CD4-positive, alpha-beta T cell treated with Interleukin-6 for 4 hours (primary cell): ENCODE measurements around the gene OLFML2A.

ENCODE experiments used
- DNase-seq: peaks from one replicate; pipeline ENCODE4 v3.0.0-alpha.2; 2020; ENCODE audit warnings: mixed read lengths

OLFML2A gene

DNA sequence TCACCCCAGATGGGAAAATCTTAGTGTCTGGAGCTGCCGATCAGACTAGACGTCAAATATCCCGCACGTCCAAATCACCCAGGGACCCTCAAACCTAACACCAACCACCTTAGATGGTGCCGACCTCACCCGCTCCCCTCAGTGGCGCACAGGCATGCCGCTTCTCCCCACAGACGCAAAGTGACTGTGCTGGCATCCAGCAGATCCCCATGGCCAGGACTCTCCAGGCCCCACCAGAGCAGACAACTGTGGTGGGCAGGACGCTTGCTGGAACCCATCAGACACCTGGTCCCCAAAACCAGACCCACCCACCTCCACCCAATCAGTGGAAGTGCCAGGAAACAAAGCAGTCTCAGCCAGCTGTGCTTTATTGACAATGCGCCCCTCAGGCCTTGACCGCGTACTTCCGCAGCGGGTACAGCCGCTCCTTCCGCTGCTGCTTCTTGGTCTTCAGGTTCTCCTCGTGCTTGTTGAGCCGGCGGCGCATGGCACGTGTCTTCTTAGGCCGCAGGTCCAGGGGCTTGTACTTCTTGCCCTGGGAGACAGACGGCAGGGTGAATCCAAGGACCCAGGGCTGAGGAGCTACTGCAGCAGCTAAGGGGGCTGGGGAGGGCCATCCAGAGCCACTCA, 80.7 kb downstream of the OLFML2A start:
- no peak for DNase-seq

DNA sequence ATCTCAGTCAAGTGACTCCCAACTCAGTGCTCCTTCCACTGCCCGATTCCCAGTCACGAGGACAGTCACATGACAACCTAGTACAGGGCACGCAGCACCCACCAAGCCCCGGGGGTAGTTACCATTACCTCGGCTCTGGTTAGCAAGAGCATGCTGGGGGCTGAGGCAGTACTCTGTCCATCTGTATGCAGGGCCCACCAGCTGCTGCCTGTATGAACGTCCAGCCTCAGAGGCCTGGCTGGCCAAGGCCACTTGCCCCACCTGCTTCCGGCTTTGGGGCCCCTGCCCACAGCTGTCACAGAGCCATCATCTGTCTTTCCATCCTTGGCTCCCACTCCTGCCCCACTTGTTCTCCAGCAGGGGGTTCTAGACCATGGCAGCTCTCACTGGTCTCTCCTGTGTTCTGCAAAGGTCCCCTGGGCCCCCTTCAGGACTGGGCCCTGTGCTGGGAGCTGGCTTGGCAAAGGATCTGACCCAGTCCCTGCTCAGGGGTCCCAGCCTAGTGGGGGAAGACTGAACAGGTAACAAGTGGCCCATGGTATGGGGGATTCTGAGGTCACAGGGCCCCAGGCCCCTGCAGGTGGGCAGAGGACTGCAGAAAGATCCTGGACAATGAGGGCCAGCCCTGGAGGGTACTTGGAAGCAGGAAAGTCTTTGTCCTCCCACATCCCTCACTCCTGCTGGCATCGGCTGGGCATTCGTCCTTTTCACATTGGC, 81.6 kb downstream of the OLFML2A start:
- DNase-seq, result no peak

DNA sequence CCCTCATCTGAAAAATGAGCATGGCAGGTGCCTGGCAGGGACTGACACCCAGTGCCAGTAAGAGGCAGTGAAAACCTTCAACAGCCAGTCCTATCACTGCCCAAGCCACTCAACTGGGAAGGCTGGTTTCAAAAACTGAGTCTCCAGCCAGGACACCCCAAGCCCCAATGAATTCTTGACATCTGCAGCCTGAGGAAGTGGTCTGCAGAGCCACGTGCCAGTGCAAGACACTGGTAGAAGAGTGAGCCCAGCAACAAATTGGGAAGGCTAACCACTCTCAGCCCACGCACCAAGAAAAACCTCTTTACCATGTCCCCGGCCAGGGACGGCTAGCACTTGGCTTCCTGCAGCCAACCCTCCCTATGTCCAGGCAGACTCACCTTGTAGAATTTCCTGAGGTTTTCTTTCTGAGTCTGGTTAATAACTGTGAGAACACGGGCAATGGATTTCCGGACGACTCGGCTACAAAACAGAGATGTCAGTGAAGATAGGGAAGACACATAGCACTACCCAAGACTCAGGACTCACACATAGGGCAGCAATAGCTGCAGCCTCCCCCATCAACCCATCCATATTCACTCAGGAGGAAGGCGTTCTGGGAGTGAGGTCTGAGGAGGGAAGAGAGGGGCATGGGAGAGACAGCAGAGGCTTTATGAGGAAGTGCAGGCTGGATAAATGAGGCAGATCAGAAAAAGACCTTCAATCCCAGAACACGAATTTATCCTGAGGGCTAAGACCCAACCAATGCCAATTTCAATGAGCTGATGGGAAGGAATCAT, 83.1 kb downstream of the OLFML2A start:
- DNase-seq, result no peak

DNA sequence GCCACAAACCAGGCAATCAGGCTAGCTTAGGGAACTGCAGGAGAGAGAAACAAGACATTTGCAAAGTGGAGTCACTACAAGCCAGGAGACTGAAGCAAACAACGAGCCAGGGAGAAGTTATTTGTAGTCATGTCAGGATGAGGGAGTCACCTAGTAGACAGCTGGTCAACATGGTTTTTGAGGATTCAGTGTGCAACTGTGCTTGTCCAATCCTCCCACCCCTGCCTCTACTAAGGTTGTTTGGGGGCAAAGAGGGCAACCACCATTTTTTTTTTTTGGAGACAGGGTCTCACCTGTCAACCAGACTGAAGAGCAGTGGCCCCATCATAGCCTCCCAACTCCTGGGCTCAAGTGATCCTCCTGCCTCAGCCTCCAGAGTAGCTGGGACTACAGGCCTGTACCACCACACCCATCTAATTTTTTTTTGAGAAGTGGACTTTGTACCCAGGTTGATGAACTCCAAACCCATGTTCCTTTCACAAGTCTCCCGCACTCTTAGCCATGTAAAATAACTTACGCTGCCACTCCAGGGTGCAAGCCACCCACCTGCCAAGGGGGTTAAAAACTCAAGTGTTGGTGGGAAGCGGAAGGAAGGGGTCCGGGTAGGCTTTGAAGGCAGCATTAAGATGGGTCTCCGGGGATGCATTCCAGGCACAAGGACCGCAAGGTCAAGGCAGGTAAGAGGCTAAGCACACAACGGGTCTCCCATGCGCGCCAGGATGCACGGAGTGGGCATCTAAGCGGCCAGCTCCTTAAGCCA, 83.8 kb downstream of the OLFML2A start:
- no peak for DNase-seq

- peak; percentile 97 for DNase-seq
These were observed 84.7 kb downstream of the OLFML2A start, which contains the start of the genes ARPC5L and RPL35 for GRCh38 chr9:124861342-124862229. TSS of gene ARPC5L (plus strand) at chr9:124862130. CDS start at chr9:124869291, 7,161 bp downstream. TSS of gene RPL35 (minus strand) at chr9:124861957. CDS start at chr9:124861912, 45 bp downstream.

GRCh38 chr9:124863371-124863871, 86.5 kb downstream of the OLFML2A start:
- no peak for DNase-seq
